Putamen (tissue), 1 donor: ENCODE data around the gene APOA4.

Experiments used
- DNase-seq: peaks from one replicate; pipeline ENCODE4 v3.0.0-alpha.2; 2016; ENCODE audit warnings: low spot score

APOA4 gene

DNA sequence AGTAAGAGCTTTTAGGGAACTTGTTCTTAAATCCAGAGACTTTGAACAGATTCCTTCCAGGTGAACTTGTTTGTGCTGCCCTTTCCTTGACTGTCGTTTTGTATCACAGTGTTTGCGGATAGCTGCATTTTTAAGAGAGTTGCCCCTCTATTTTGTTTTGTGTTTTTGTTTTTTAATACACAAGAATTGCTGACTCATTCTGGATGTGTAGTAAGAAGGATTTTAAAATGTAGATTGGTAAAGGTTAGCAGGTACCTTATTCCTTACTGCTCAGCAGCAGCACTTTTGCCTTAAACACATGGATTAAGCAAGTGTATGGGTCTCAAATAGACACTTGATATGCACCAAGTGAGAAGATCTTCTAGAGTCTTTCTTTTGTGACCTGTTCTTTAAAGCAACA lies 22.5 kb downstream of the APOA4 start:
- DNase-seq = no peak

DNA sequence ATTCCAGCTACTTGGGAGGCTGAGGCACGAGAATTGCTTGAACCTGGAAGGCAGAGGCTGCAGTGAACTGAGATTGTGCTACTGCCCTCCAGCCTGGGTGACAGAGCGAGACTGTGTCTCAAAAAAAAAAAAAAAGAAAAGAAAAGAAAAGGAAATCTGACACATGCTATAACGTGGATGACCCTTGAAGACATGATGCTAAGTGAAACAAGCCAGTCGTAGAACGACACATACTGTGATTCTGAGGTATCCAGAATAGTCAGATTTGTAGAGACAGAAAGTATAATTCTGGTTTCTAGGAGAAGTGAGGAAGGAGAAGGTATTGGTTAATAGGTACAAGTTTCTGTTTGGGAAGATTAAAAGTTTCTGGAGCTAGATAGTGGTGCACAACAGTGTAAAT lies 24.7 kb downstream of the APOA4 start:
- DNase-seq = no peak

DNA sequence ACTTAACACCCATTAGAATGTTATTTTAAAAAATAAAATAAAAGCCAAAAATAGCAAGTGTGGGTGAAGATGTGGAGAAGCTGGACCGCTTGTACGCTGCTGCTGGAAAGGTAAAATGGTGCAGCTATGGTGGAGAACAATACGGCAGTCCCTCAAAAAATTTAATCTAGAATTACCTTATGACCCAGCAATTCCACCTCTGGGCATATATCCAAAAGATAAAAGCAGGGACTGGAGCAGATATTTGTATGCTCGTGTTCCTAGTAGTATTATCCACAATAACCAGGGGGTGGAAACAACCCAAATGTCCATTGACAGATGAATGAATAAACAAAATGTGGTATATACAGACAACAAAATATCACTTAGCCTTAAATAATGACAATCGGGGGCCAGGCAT lies 25.3 kb downstream of the APOA4 start:
- no peak for DNase-seq

DNA sequence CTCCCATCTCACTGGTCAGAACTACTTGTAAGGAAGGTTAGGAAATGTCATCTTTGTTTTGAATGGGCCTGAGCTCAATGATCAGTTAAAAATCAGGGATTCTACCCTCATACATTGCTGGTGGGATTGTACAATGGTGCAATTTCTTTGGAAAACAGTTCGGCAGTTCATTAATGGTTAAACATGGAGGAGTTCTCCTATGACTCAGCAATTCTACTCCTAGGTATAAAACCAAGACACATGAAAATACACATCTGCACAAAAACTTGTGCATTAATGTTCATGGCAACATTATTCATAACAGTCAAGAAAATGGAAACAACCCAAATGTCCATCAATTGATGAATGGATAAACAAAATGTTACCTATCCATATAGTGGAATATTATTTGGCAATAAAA lies 26.6 kb downstream of the APOA4 start:
- no peak for DNase-seq

DNA sequence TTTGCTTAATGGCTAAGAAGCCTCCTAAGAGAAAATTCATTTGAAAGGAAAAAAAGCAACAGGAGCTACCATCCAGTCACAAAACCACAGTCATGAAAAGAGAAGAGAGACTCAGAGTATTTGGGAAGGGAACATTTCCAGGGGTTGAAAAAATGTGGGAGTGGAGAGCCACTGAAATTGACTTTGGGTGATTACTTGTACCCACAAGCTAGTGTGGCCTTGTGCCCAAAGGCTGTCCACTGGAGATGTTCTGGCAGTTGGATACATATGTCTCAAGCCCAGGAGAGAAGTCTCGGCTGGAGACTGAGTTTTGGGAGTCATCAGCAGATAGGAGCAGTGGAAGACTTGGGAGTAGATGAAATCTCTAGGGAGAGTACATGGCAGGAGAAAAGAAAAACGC lies 28.3 kb downstream of the APOA4 start:
- no peak for DNase-seq

DNA sequence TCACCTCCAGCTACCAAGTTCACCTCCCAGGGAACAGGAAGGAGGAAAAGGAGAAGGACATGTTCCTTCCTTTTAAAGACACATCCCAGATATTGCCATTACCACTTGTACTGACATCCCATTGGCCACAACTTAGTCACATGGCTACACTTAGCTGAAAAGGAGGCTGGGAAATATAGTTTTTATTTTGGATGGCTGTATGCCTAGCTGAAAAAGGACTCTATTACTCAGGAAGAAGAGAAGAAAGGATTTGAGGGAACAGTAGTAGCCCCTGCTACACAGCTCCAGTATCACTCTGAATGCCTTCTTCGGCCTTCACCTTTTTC lies 29.4 kb downstream of the APOA4 start:
- DNase-seq = no peak

DNA sequence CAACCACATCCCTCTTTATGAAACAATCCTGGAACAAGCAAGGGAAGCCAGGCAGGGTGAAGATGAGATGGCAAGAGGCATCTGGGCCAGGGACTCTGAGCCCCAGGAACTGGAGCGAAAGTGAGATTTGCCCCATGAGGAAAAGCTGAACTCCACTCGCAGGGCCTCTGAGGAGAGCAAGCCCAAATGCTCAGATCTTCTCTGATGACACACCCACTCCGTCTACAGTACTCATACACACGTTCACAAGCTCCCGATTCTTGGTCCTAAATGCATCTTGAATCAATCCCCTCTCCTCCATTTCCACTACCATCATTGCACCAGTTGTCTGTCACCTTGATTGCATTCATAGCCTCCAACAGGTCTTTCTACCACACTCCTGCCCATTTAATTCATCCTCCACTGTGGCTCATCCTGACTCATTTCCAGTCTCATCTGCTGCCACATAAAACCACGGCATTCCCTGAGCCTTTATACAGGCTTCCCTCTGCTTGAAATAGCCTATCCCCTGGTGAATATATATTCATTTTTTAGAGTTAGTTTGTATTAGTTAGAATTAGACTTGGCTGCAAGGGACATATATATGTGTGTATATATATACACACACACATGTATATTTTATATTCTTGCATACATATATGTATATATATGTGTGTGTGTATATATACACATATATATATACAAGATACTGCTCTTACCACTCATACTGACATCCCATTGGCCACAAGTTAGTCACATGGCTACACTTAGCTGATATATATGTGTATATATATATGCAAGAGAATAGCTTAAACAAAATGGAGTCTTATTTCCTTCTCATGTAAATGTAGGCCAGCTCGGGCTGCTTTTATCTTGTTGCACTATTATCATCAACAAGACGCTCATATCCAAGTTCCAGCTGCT lies 30.0 kb downstream of the APOA4 start:
- DNase-seq = no peak

DNA sequence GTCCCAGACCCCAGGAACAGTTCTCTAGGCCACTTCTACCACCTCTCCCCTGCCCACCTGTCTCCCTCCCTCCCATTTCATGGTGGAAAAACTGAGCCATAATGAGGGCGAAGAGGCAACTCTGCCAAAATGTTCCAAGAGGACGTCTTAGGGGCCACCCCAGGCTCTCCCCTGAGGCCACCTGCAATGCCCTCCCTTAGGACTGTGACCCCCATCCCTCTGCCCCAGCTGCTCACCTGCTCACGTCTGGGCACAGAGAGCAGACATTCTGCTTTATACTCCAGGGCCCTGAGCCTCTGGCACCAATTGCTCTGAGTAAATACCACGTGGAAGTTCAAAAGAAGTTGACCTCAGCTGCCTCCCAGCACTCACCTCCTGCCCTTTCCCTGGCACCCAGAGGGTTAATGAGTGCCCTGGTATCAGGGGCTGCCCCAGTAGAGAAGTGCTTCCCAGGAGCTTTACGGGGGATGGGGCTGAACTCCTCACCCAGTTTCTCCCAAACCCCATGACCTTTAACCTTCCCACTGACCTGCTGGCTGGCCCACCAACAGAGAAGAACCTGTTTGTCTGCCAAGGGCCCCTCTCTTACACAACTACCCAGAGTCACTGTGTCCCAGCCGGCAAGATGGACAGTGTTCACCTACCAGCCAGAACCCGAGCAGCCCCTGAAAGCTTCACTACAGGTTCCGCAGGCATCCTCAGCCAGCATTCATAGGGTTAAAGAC lies 30.8 kb downstream of the APOA4 start:
- no peak for DNase-seq

DNA sequence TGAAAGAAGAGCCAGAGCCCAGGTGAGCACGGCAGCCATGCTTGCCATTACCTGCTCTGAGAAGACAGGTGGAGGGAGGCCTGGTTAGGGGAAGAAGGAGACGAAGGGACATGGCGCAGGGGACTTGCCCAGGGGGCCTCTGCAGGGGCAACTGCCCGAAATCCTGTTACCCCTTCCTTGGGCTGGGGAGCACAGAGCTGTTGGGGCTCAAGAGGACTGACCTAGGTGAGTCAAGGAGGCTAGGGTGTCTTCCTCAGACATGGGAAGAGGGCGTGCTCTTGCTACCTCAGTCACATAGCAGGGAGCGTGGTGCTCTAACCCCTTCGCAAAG lies 31.3 kb downstream of the APOA4 start, which contains the start of gene APOA5:
APOA5 (minus strand) TSS at position 67 of the 331 bp plus-strand sequence; CDS start at position 48, 19 bp downstream.
- DNase-seq = no peak

DNA sequence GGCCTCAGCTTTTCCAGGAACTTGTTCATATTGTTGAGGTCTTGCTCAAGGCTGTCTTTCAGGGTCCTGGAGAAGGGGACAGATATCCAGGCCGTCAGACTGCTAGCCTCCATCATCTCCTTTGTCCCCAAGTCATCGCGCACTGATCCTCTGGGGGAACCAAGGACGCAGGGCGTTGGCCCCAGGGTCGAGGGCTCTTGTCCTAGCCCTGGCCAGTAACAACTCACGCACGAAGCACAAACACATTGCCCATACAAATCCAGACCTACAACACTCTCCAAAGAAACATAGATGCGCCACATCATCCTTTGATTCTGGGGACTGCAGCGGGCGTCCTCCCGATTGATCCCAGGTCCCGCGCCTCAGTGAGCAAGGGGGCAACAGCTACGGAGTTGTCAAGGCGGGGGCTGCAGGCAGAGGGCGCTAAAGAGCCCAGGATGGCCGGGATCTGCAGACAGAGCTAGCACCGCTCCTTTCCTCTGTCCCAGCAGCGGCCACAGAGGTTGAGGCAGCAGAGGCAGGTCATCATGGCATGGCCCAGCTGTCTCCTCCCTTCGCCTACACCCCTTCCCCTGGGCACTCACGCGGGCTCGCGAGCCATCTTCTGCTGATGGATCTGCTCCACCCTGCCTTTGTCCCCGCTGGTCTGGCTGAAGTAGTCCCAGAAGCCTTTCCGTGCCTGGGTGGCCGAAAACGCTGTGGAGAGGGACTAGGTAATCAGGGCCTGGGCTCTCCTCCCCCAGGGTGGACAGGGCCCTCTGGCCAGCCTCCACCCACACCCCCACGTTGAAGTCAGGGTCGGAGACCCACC lies 31.9 kb downstream of the APOA4 start:
- peak; percentile 63 for DNase-seq

DNA sequence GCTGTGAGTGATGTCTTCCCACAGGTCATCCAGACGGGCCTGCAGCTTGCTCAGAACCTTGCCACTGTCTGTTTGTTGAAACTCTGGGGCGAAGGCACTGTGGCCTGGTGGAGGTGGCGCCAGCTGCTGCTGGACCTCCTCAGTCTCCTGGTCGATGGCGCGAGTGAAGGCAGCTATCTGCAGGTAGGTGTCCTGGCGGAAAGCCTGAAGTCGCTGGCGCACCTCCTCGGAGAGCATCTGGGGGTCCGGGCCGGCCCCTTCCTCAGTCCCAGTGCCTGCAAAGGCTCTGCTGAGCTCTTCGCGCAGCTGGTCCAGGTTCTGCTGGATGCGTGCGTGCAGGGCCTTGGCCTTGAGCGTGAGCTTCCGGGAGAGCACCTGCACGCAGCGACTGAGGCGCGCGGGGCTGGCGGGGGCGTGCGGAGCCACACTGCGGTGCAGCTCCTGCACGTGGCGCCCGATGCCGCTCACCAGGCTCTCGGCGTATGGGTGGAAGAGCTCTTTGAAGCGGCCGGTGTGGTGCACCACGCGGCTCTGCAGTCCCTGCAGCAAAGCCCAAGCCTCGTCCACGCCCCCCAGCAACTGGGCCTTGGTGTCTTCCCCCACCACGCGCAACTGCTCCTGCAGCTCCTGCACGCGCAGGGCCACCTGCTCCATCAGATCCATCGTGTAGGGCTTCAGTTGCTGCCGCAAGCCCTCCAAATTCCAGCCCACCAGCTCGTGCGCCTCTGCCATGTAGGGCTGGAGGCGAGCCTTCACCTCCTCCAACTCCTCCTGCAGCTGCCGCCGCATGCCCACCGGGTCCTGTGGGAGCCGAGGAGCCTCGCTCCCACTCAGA lies 32.7 kb downstream of the APOA4 start:
- DNase-seq = no peak

DNA sequence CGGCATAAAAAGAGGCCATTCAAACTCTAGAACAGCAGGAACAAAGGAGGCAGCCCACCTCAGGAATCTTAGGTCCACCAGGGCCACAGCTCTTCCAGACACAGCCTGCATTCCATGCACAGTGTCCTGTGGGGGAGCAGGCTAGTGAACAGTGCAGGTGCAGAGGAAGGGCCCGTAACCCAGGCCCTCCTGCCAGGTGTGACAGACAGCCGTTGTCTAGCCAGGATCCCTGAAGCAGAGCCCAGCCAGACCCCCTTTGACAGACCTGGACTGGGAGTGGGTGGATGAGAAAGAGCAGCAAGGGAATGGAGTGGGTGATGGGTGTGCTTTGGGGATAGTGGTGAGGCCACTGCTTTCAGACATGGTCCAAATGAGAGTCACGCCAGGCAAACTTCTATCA lies 34.1 kb downstream of the APOA4 start:
- DNase-seq = no peak

DNA sequence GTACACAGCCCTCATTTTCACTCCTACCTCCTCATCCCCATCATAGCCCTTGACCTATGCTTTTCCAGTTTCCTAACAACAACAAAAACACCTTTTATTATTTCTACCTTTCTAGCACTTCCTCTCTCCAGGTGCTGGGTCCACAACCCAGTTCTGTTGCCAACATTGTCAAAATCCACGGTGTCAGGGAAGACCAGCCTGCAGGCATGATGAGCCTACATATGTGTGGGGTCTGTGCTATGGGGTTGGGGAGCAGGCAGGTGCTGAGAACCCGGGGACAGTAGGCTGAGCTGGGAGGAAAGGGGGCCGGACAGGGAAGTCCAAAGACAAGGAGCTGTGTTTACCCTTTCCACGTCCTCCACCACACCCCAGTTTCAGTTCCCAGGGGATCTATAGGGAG lies 34.6 kb downstream of the APOA4 start:
- DNase-seq = no peak

DNA sequence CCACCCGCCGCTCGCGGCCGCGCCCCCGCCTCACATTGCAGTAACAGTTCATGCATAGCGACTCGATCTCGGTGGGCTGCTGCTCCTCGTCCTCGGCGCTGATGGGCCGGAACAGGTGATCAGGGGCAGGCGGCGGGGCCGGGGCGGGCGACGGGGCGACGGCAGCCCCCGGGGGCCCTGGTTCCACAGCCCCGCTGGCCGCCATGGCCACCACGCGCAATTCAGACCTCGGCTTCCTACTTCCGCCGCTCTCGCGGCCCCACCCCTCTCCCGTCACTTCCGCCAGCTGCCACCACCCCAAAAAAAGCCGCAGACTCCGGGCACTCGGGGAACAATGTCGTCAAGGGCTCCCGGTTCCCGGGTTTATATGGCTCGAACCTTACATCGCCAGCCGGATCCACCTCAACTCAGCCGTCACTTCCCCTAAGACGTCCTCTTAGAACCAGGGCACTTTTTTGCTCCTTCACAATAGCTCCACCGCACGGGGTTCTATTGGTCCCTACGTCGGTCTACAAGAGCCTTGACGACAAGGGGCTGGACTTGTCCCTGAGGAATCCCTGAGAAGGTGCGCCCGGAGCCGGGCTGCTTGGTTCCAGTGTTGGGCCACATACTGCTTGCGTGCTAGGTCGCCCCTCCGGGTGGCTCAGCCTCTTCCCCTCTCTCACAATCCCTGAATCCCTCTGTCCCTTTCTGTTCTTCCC lies 35.2 kb downstream of the APOA4 start, which contains the start of gene ZPR1:
ZPR1 (minus strand) TSS at position 238 of the 701 bp plus-strand sequence; CDS start at position 205, 33 bp downstream.
- peak; percentile 82 for DNase-seq

DNA sequence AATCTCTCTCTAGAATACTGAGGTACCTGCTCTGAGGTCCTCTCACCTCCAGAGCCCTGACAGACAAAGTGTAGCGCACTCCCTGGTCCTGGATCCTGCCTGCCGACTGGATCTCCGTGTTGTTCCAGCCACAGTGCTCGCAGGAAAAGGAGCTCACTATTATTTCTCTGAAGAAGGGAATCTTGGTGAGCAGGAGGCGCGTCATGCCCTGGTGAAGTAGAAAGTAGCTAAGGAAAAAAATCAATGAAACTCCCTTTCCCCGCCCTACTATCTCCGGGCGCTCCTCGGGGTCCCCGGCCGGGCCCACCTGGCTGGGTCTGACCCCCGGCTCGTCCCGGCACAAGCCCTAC lies 35.7 kb downstream of the APOA4 start:
- no peak for DNase-seq

DNA sequence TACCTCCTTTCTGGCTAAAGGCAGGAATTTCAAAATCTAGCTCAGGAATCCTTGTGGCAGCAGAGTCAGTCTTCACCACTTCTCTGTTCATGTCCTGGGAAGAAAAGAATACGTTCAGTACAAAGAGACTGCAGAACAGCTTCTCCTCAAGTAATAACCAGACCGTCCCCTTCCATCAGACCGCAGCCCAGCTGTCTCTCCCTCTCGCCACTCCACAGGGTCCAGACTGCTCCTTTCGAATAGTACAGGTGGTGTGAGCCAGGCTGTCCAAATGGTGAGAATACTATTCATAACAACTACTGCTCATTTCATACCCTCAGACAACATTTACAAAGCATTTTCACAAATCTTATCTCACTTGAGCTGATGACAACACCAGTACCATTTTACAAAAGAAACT lies 36.1 kb downstream of the APOA4 start:
- no peak for DNase-seq

DNA sequence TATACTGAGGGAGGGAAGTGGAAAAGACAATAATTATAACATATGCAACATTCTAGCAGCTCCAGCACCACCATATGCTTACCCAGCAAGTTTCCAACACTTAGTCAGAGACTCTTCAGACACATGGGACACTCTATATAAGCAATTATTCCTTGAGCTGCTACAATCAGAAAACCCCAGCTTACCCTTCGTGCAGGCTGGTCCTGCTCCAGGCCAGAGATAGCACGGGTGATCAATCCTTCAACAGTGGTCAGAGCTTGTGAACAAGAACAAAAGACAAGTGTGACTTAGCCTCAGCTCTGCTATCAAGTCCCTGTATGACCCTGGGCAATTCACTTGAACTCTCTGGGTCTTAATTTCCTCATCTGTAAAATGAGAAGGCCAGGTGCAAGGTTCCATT lies 36.8 kb downstream of the APOA4 start:
- DNase-seq = no peak

DNA sequence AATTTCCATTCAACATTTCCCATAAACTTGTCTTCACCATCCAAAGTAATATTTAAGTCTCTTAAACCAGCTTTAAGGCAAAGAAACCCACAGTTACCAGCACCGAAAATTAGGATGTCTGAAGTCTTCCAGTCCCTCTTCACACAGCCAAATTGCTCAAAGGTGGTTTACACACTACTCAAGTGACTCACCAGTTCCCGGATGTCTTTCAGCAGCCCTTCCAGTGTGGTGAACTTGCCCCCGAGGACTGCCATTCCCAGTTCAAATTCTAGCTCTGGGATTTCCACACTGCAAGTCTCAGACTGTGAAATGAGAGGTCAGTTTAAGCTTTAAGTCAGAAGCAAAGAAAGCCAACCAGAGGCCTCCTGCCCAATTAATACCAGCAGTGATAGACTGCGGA lies 40.4 kb downstream of the APOA4 start:
- DNase-seq = no peak

DNA sequence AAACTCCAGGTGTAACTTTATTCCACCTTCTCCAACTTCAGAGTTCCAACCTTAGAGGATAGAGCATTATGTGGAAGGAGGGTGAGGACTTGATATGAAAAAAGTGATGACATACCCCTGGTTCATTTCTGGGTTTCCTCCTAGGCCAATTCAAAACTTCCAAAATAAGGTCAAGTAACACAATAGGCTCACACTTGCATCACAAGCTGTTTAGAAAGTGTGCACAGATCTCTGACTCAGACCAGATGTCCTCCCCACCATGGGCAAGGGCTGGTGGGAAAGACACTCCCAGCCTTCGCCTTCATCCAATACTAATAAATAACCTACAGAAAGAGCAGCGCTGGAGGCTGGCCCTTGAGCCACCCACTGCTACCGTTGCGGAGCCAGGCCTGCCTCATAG lies 44.5 kb downstream of the APOA4 start:
- DNase-seq = no peak

DNA sequence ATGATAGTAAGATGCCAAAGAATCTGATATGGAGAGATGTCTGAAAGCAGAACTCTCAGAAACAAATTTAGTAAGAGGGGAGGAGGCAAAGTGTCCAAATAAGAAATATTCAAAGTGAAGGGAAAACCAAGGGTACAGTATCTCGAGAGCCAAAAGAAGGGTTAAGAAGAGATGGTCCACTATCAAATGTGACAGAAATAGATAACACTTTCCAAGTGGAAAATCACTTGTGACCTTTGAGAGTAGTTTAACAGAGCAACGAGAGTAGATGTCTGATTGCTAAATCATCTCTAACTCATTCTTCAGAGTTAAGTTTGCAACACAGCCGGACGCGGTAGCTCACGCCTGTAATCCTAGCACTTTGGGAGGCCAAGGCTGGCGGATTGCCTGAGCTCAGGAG lies 46.0 kb downstream of the APOA4 start:
- DNase-seq = no peak

DNA sequence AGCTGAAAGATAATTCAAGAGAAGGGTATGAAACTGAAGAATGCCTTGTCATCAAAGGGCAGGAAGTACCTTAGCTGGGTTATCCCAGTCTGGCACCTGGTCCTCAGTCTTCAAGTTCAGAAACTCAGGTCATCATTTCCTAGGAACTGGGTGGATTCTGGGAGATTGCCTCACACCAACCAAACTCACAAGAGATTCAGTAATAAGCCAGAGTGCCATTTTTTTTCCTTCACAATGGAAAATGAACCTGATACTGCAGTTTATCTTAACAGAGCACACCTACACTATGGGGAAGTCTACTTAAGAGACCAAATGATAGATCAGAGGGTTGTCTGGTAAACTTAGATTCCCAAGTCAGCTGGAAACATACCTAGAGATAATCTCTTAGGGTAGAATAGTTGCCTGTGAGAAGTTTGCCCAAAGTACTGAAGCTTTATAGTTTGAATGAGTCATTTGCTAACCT lies 46.6 kb downstream of the APOA4 start:
- DNase-seq = no peak
